ENCODE results near the gene PARP12.

DNA sequence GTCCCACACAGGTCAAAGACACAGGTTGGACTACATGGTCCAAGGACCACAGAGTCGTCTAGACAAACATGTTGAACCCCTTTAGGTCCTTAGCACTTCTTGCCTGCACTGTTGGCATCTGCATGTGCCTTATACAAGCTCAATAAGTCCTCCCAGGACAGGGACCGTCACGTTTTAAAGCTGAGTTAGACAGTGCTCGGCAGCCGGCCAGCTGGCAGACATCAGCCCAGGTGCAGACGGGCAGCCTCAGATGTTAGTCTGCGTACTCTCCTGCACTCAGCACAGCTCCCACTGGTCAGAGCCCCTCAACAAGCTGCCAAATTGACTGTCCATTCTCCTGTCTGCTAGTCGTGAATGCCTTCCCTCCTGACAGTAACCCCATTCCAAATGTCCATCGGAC lies 34.9 kb downstream of the PARP12 start:
- no peak for TF ChIP-seq POLR2A (IDR thresholded peaks at IDR 0.05)
- TF ChIP-seq, protein P1, sequence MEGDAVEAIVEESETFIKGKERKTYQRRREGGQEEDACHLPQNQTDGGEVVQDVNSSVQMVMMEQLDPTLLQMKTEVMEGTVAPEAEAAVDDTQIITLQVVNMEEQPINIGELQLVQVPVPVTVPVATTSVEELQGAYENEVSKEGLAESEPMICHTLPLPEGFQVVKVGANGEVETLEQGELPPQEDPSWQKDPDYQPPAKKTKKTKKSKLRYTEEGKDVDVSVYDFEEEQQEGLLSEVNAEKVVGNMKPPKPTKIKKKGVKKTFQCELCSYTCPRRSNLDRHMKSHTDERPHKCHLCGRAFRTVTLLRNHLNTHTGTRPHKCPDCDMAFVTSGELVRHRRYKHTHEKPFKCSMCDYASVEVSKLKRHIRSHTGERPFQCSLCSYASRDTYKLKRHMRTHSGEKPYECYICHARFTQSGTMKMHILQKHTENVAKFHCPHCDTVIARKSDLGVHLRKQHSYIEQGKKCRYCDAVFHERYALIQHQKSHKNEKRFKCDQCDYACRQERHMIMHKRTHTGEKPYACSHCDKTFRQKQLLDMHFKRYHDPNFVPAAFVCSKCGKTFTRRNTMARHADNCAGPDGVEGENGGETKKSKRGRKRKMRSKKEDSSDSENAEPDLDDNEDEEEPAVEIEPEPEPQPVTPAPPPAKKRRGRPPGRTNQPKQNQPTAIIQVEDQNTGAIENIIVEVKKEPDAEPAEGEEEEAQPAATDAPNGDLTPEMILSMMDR (IDR thresholded peaks at IDR 0.05), result no peak

All from thyroid gland (tissue), 4 donors.